Smooth muscle cell of the brain vasculature (primary cell): ENCODE results near the gene GRAP.

Source experiments
- DNase-seq: peaks from one replicate; pipeline ENCODE4 v3.0.0-alpha.2; 2012; ENCODE audit warnings: low read depth, low spot score

GRAP gene

DNA sequence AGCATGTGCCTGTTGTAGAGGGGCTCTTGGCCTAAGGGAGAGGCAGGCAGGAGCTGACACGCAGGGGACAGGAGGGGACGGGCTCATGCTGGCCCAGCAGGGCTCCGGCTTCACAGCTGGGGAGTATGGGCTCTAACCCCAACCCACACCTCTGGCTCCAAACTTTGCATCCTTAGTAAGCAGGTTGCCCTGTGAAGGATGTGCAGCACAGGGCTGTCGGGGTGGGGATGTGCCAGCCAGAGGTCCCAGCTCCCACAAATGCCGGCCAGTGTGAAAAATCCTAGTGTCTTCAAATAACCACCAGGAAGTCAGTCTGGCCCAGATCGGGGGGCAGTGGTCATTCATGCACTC, 28.2 kb downstream of the GRAP start:
- no peak for DNase-seq

DNA sequence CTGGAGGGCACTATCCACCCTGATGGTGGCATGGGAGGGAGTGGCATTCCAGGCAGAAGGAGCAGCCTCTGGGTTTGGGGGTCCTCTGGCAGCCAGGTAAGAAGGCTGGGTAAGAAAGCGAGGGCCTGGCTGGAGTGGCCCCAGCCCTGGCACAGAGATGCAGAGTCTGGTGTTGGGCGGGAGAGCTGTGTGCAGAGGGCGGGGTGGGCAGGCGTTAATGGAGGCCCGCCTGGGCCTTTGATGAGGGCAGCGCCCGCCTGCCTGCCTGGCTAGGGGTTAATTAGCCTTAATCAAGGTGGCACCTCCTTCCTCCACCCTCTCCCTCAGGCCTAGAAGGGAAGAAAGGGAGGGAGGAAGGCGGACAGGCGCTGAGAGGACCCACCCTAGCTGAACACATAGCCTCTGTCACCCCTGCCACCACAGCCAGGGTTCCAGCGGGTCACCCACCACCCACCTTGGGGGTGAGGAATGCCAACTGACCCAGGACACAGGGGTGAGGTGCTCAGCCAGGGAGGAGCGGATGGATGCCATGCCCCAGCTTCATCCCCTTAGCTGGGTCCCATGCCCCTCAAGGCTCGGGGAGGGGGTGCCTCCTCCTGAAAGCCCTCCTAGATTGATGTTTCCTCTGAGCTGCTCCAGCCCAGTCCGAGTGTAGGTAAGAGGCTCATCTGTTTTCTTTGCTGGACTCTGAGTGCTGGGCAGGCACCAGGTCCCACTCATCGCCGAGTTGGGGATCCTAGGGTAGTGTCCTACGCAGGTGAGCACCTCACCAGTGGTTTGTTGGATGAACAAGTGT, 28.8 kb downstream of the GRAP start:
- no peak for DNase-seq

DNA sequence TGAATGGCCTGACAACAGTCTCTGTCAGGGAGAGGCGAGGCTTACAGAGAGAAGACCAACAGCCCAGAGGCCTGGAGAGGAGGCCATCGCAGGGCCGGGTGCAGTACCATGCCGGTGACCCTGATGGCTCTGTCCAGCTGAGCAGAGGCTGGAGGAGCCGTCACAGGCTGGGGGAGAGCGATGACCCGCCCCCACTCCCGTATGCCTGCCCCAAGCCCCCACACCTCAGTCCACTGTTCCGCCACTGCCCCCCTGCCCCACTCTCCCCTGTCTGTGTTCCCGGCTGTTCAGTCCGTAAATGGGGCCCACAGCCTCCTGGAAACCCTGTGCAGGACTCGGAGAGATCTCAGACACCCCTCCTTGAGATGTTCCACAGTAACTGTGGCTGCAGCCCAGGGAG, 29.4 kb downstream of the GRAP start:
- no peak for DNase-seq

DNA sequence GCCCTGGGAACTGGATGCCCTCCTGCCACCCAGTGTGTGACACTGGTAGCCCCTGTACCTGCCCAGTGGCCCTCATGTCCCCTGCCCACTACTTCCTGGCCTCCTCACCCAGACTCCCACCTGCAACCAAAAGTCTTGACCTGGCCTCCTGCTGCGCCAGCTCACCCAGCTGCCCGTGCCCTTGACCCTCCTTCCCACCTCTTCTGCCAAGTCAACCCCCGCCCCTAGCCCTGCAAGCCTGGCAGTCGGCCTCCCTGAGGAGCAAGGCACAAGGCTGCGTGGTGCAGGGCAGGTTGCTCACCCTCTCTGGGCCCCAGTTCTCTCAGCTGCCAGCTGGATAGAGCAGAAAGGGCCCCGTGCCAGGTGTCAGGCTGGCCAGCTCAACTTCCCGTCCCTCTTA, 29.9 kb downstream of the GRAP start:
- no peak for DNase-seq

DNA sequence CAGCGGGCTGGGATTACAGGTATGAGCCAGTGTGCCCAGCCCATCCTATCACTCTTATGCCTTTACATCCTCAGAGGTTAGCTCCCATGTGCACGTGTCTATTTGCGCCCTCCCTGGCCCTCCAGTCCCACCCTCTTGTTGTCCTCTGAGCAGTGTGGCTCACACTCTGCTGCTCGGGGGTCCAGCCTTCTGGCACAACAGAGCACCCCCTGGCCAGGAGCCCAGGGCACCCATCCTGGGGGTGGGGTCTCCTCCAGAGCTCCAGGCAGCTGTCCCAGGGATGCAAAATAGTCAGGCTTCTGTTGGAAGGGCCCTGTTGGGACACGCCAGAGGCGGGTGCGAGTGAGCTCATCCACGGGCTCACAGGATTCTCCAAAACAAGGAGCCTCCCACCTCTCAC, 30.5 kb downstream of the GRAP start:
- DNase-seq = no peak

DNA sequence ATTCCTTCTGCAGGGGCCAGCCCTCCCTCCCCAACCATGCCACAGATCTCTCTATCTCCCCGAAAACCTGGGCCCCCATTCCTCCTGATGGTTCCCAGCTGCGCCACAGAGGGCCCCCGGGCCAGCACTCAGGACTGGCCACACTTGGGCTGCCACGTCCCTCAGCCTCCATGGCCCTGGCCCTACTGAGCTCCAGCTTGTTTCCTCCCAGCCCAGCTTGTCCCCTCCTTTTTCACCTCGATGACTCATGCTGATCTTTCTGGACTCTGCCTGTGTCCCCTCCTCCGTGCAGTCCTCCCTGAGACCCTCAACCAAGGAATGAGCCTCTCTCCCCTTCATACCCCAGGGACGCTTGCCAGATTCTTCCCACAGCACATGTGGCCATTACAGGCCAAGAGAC, 31.3 kb downstream of the GRAP start:
- DNase-seq = no peak

DNA sequence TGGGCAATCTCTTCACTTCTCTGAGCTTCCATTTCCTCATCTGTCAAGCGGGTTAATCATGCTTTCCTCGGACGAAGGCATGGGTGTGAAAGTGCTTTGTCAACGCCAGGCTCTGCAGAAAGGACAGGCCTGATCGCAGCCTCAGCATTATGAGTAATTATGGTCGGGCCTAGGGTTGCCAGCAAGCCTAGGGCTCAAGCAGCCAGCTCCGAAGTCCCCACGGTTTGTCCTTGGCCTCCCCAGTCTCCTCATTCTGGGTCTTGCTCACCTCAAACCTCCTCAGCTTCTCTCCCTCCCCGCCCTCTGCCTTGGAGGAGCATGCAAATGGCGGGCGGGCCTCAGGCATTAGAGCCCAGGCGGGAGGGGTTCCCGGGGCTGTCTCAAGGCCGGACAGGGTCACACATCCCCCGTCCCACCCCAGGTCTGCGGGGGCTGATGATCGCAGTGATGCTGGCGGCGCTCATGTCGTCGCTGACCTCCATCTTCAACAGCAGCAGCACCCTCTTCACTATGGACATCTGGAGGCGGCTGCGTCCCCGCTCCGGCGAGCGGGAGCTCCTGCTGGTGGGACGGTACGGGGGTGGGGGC, 32.0 kb downstream of the GRAP start:
- DNase-seq = no peak

DNA sequence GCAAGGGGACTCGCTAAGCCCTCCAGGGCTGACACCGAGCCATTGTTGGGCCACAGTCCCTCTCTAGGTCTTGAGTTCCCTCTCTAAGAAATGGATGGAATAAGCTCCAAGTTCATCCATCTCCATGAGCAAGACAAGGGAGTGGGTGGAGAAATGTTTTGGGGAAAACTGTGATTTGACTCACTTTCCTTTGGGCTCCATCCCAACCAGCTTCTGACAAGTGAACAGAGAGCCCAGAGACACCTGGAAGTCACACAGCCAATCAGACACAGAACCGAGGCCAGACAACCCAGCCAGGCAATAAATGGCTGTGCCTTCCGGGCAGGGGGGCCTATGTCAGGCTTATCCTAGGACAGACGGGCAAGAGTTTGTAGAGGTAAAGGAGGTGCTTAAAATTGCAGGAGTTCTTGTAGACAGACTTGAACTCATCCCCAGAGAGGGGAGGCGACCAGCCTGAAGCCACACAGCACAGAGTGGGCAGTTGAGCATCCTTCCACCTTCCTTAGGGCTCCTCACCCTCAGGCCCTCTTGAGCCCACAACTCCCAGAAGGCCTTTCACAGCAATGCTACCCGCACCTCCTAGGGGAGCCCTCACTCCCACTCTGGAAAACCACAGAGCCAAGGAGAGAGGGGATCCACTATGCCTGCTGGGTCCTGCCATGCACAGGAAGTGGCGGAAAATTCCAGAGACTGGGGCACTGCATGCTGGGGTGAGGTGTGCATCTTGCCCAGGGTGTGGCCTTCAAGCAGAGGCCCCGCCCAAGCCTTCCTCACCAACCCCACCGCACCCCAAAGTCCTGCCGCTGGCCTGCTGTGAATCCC, 32.7 kb downstream of the GRAP start:
- no peak for DNase-seq

DNA sequence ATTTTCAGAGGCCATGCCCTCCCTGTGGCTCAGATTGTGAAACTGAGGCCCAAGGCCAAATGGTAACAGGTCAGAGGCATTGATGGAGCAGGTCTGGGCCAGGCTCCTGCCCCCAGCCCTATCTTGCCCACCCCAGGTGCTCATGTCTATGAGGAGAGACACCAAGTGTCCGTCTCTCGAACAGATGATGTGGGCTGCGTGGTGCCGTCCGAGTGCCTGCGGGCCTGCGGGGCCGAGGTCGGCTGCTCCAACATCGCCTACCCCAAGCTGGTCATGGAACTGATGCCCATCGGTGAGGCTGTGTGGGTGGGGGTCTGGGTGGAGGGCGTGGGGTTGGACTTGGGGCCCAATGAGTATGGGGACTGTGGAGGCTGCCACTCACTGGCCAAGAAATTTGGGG, 33.5 kb downstream of the GRAP start:
- DNase-seq = no peak

DNA sequence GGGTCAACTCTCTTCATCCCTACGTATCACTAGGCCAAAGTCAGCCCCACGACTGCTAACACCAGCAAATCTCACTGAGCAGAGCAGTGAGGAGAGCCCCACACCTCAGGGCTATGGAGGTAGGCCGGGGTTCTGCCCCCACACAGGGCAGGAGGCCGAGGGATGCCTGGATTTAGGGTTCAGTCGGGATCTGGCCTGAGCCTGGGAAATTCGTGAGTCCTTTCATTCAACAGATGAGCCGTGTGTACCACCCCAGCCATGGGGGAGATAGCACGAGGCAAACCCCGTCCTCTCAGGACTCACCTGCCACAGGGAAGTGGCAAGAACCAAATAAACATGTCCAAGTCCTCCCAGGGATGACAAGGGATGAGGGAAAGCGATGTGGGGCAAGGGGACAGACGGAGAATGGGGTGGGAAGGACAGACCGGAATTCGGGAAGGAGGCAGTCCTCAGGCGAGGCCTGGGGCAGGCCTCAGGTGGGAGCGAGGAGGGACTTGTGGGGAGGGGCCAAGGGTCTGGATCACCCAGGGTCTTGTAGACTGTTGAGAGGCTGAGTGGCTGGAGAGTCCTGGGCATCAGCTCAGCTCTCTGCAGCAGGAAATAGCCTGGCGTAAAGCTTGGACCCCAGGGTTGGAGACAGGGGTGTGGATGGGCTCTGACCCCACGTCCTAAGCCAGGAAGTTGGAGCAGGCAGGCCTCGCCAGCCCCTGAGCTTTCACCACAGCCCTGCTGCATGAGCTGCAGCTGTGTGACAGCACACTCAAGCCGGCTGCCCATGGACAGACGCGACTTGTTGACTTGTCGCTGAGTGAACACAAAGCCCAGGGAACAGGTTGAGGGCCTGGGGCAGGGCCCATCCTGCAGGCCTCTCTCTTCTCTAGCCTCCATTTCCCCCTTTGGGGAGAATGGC, 34.3 kb downstream of the GRAP start:
- DNase-seq = no peak

DNA sequence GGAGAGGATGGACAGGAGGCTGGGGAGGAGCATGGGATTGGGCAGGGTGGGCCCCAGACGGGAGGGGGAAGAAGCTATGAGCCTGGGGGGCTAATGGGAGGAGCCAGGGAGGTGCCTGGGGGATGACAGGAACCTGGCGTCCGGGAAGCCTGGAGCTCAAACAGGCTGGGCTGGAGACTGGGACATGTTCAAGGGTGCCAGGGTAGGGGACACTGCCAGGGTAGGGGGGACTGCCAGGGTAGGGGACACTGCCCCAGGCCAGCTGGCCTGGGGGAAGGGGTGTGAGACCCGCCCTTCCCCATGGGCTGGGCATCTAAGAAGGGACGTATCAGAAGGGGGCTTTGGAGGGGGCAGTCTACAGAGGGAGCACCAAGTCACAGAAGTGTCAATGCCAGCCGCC, 35.2 kb downstream of the GRAP start:
- no peak for DNase-seq

DNA sequence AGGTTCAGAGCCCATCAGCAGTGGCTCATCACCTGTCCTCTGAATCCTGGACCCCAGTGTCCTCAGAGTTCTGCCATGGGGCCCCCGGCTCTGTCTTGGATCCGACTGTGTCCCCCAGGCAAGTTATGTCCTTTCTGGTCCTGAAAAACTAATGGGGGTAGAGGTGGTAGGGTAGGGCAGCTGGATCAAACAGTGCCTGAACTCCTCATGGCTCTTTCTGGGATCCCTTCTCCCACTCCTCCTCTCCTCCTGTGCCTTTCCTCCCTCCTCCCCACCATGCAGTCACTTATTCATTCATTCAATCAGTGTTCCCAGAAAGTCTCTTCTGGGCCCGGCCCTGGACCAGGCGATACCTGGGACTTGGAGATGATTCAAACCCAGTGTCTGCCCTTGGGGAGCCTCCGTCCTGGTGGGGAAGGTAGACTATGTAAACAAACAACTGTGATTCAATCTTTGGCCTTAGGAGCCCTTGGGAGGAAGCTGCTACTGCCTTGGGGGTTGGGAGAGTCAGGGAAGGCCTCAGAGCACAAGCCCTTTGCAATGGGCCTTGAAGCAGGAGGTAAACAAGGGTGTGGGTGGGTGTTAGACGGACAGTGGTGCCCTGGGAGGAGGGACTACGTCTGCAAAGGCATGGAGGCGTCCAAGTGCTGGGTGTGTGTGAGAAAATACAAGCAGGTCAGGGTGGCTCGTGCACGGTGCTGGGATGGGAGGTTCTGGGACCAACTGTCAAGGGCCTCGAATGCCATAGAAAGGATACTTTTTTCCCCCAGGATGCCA, 35.8 kb downstream of the GRAP start:
- DNase-seq = no peak

DNA sequence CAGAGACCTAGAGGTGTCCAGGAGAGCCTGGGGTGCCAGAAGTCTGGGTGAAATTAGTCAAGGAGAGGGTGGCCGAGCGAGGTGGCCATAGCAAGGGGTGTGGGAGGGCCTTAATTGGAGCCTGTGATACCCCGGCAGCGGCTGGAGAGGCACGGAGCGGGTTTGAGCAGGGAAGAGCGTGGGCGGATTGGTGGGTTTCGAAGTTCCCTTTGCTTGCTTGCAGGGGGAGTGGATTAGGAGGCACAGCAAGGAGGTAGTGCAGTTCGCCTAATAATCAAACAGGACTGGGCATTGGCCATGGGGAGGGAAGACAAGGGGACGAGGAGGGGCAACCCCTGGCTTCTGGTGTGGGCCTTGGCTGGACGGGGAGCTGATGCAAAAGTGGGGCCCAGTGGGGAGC, 36.8 kb downstream of the GRAP start:
- no peak for DNase-seq

DNA sequence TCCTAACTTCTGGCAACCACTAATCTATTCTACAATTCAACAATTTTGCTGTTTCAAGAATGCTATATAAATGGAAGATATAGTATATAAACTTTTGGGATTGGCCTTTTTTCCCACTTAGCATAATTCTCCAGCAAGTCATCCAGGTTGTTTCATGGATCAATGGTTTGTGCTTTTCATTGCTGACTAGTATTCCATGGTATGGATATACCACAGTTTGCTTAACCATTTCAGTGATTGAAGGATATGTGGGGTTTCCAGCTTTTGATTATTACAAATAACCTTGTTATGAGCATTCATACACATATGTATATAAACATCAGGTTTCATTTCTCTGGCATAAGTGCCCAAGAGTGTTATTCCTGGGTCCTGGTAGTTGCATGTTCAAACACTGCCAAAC, 40.1 kb downstream of the GRAP start:
- no peak for DNase-seq

DNA sequence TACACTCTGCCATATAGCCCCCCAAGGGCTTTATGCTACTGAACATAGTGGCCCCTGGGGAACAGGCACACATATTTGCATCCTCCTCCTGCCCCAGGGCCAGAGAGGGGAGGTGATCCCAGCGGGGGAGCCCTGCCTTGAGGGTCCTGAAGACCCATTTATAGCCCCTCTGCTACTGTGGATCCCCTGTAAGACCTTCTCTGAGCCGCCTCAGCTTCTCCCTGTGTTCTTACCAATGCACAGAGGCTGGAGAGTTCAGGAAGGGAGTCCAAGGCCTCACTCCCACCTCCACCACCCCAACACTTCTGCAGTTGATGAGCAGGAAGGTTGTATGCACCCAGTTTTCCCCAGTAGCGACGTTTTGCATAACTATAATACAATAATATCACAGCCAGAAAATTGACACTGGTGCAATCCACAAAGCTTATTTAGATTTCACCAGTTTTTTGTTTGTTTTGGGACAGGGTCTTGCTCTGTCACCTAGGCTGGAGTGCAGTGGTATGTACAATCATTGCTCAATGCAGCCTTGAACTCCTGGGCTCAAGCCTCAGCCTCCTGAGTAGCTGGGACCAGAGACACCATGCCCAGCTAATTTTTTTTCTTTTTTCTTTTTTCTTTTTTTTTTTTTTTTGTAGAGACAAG, 40.8 kb downstream of the GRAP start:
- DNase-seq = no peak

DNA sequence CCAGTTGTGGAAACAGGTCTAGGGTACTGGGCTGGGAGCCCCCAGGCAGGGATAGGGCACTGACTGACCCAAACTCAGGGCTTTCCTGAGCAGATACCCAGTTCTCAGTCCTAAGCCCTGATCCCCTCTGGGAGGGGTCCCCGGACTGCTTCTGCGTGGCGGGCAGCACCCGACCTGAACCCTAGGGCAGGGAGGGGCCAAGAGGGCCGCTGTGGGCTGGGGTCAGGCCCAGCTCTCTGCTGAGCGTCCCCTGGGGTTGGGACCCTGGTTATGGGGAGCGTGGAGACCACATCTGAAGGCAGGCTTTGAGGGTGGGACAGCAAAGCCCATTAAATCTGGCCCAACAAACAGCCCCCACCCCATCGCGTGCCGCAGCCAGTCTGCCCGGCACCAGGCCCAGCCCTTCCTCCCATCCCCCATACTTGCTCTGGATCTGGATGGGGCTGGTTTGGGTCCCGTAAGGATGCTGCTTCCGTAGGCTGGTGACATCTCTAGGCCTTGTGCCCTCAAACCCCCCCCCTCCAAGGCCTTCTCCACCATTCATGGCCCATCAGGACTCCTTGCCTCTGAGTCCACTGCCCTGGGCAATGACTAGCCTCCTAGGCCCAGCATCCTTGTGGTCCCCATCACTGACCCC, 41.5 kb downstream of the GRAP start:
- DNase-seq = no peak

DNA sequence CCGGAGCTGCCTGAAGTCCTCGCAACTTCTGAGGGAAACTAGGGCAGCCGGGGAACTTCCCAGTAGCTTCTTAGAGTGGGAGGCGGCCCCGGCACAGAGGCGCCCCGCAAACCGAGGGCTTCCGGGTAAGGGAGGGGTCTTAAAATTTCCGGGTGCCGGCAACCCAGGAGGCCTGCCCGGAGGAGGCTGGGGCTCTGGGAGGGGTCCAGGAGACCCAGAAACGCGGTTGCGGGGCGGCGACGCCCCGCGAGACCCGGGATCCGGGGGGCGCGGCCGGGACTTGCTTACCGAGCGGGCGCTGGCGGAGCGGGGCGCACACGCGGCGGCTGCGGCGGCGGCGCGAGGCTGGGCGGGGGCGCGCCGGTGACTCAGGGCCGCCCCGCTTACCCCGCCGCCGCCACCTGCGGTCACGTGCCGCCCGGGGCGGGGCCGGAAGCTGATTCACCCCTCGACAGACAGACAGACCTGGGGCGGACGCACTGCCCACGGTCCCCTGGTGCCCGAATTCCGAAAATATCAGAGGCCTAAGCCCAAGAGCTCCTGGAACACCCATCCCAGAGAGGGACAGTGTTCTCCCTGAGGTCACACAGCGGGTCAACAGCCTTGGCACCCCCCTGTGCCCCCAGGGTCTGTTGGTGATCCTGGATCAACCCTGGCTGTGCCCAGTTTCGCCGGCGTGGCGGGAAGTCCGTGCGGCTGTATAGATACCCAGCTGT, 42.2 kb downstream of the GRAP start, which contains the start of gene FAM83G:
Gene FAM83G (minus strand): TSS at position 344 of the 716 bp plus-strand sequence. CDS start 723 bp downstream, outside the sequence.
- no peak for DNase-seq

DNA sequence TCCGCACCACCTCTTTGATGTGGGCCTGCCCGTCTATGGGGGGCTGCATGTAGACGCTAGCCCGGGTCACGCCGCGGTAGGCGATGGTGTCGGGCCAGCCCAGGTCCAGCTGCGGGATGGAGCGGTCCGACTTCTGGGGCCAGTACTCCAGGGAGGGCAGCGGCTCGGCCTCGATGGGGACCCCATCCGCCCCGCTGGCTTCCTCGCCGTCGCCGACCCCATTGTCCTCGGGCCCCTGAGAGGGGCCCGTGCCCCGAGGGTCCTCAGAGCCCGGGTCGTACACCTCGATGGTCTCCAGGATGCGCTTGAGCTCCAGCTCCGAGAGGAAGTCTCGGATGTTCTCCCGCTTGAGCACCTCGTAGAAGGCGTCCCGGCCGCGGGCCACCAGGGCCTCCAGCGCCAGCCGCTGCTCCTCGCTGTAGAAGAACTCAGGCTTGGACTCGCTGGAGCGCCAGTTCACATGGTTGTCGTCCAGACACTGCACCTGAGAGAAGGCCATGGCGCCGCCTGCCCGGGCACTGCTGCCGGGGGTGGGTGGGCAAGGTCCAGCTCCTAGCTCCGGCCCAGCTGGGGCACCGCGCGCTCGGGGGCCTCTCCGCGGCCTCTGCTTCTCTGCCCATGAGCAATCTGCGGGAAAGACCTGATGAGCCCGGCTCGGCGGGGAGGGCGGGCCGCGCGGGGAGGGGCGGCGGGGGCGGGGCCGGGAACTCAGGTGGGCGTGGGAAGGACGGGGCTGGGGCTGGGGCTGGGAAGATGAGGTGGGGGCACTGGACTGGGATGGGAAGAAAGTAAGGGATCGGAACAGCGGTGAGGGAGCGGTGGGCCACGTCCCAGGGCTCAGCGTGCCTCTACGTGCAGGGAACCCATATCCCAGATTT, 43.0 kb downstream of the GRAP start:
- DNase-seq = no peak
